H9 (cell line): ENCODE results near the gene TDRD1. TPM values are rescaled to one million over a fixed set of nuclear protein-coding genes. Genes with fewer than 3 reads are reported as not detected.

ENCODE experiments used
- DNase-seq: peaks from one replicate; pipeline ENCODE4 v3.0.0-alpha.2; 2017
- H2AFZ ChIP-seq: one replicate; pipeline ENCODE4 v1.6.1; 2013; ENCODE audit warnings: mild to moderate bottlenecking, low read length, control low read depth, moderate library complexity
- H2AK5ac ChIP-seq: 2 replicates; pipeline ENCODE4 v1.6.1; 2013; ENCODE audit warnings: low read length, control low read depth, mixed read lengths; ENCODE audit not compliant: insufficient read length
- H2BK120ac ChIP-seq: one replicate; pipeline ENCODE4 v1.6.1; 2013; ENCODE audit warnings: low read depth, mild to moderate bottlenecking, low read length, control low read depth, inconsistent platforms; ENCODE audit not compliant: poor library complexity, severe bottlenecking
- H2BK12ac ChIP-seq: 2 replicates; pipeline ENCODE4 v1.6.1; 2013; ENCODE audit warnings: low read length, control low read depth, mixed read lengths, low read depth; ENCODE audit not compliant: insufficient read length
- H2BK15ac ChIP-seq: 2 replicates; pipeline ENCODE4 v1.6.1; 2013; ENCODE audit warnings: low read depth, low read length, control low read depth
- H2BK20ac ChIP-seq: one replicate; pipeline ENCODE4 v1.6.1; 2013; ENCODE audit warnings: low read depth, mild to moderate bottlenecking, low read length, control low read depth, inconsistent platforms; ENCODE audit not compliant: poor library complexity, severe bottlenecking
- H2BK5ac ChIP-seq: 2 replicates; pipeline ENCODE4 v1.6.1; 2013; ENCODE audit warnings: low read length, control low read depth, mixed read lengths; ENCODE audit not compliant: insufficient read length
- H3K14ac ChIP-seq: 2 replicates; pipeline ENCODE4 v1.6.1; 2013; ENCODE audit warnings: low read length, control low read depth; ENCODE audit not compliant: insufficient read depth
- H3K18ac ChIP-seq: 2 replicates; pipeline ENCODE4 v1.6.1; 2013; ENCODE audit warnings: low read depth, mild to moderate bottlenecking, mixed read lengths, low read length, control low read depth; ENCODE audit not compliant: insufficient read length
- H3K23ac ChIP-seq: 2 replicates; pipeline ENCODE4 v1.6.1; 2013; ENCODE audit warnings: low read length, control low read depth, mixed read lengths, low read depth; ENCODE audit not compliant: insufficient read length
- H3K23me2 ChIP-seq: 2 replicates; pipeline ENCODE4 v1.6.1; 2013; ENCODE audit warnings: low read depth, mild to moderate bottlenecking, mixed read lengths, low read length, control low read depth; ENCODE audit not compliant: insufficient read length, poor library complexity, severe bottlenecking
- H3K27ac ChIP-seq: 2 replicates; pipeline ENCODE4 v1.5.1; 2013; ENCODE audit warnings: low read length, control low read depth, mixed read lengths, low read depth; ENCODE audit not compliant: insufficient read length
- H3K27me3 ChIP-seq: 2 replicates; pipeline ENCODE4 v1.6.1; 2013; ENCODE audit warnings: low read length, control low read depth, inconsistent platforms; ENCODE audit not compliant: insufficient read depth
- H3K4ac ChIP-seq: 2 replicates; pipeline ENCODE4 v1.6.1; 2013; ENCODE audit warnings: low read depth, mild to moderate bottlenecking, control low read depth, inconsistent platforms, low read length, moderate library complexity
- H3K4me1 ChIP-seq: 2 replicates; pipeline ENCODE4 v1.6.1; 2013; ENCODE audit warnings: low read length, control low read depth, inconsistent platforms; ENCODE audit not compliant: insufficient read depth
- H3K4me2 ChIP-seq: 2 replicates; pipeline ENCODE4 v1.6.1; 2013; ENCODE audit warnings: low read length, control low read depth, mixed read lengths; ENCODE audit not compliant: insufficient read length, insufficient read depth
- H3K56ac ChIP-seq: 2 replicates; pipeline ENCODE4 v1.6.1; 2013; ENCODE audit warnings: low read depth, mild to moderate bottlenecking, mixed read lengths, low read length, control low read depth; ENCODE audit not compliant: insufficient read length
- H3K79me1 ChIP-seq: 2 replicates; pipeline ENCODE4 v1.6.1; 2013; ENCODE audit warnings: low read depth, mild to moderate bottlenecking, moderate library complexity, low read length, control low read depth, inconsistent platforms; ENCODE audit not compliant: insufficient read depth, poor library complexity, severe bottlenecking
- H3K79me2 ChIP-seq: 2 replicates; pipeline ENCODE4 v1.6.1; 2013; ENCODE audit warnings: low read length, control low read depth, inconsistent platforms; ENCODE audit not compliant: insufficient read depth
- H3K9ac ChIP-seq: 2 replicates; pipeline ENCODE4 v1.6.1; 2013; ENCODE audit warnings: low read length, control low read depth, mixed read lengths; ENCODE audit not compliant: insufficient read length; ENCODE audit errors: extremely low read depth
- H3K9me3 ChIP-seq: one replicate; pipeline ENCODE4 v1.6.1; 2013; ENCODE audit warnings: low read depth, low read length, inconsistent platforms; ENCODE audit not compliant: control insufficient read depth
- H3T11ph ChIP-seq: one replicate; pipeline ENCODE4 v1.6.1; 2013; ENCODE audit warnings: mild to moderate bottlenecking, low read length, control low read depth, inconsistent platforms
- H4K20me1 ChIP-seq: one replicate; pipeline ENCODE4 v1.6.1; 2013; ENCODE audit not compliant: control insufficient read depth, insufficient read length, insufficient read depth
- H4K5ac ChIP-seq: 2 replicates; pipeline ENCODE4 v1.6.1; 2013; ENCODE audit warnings: low read depth, mild to moderate bottlenecking, mixed read lengths, low read length, control low read depth; ENCODE audit not compliant: insufficient read length
- H4K8ac ChIP-seq: replicated peaks from 2 replicates; pipeline ENCODE4 v1.6.1; 2013; ENCODE audit warnings: low read length, control low read depth, mixed read lengths, low read depth; ENCODE audit not compliant: insufficient read length
- H4K91ac ChIP-seq: 2 replicates; pipeline ENCODE4 v1.6.1; 2013; ENCODE audit warnings: low read depth, mild to moderate bottlenecking, moderate library complexity, mixed read lengths, low read length, control low read depth; ENCODE audit not compliant: insufficient read length
- H3K27ac Mint-ChIP-seq, 3 experiments: 2 replicates in 2 of 3; 3 replicates in 1 of 3; pipeline ENCODE4 v1.8.0; 2020 to 2021; ENCODE audit warnings: mixed read lengths in 3 of 3, mild to moderate bottlenecking in 1 of 3, moderate library complexity in 1 of 3
- H3K27me3 Mint-ChIP-seq: 2 replicates; pipeline ENCODE4 v1.8.0; 2021; ENCODE audit warnings: low read depth, mild to moderate bottlenecking, moderate library complexity, mixed read lengths
- H3K36me3 Mint-ChIP-seq, 3 experiments: 2 replicates in 2 of 3; 3 replicates in 1 of 3; pipeline ENCODE4 v1.8.0; 2020 to 2021; ENCODE audit warnings: low read depth in 3 of 3, mixed read lengths in 3 of 3; ENCODE audit not compliant: insufficient read depth in 1 of 3
- H3K4me1 Mint-ChIP-seq, 2 experiments: 2 replicates each; pipeline ENCODE4 v1.8.0; 2020; ENCODE audit warnings: mixed read lengths in 2 of 2
- H3K4me3 Mint-ChIP-seq, 2 experiments: 2 replicates in 1 of 2; 3 replicates in 1 of 2; pipeline ENCODE4 v1.8.0; 2020 to 2021; ENCODE audit warnings: mild to moderate bottlenecking in 2 of 2, mixed read lengths in 2 of 2, moderate library complexity in 1 of 2
- H3K9me3 Mint-ChIP-seq, 2 experiments: 2 replicates in 1 of 2; 3 replicates in 1 of 2; pipeline ENCODE4 v1.8.0; 2020; ENCODE audit warnings: mild to moderate bottlenecking in 2 of 2, mixed read lengths in 2 of 2, moderate library complexity in 1 of 2
- WGBS: extraction: QIAGEN DNeasy Blood & Tissue Kit; methylation state at CpG from one replicate; pipeline ENCODE4 v1.1.7; 2013; ENCODE audit warnings: missing lambda C conversion rate, low lambda C conversion rate, mixed read lengths; ENCODE audit not compliant: insufficient read length; ENCODE audit errors: extremely low coverage; 5-methylcytosine and 5-hydroxymethylcytosine counted together
- total RNA-seq: library from RNA; stranded (reverse); gene quantifications from 2 replicates; pipeline ENCODE4 v1.2.1, GENCODE V29; 2021
- TF ChIP-seq, protein P1 (sequence below): fragments of 200-600 bp; sonication (generic); conservative IDR thresholded peaks from 3 replicates; pipeline ENCODE4 v1.8.0; 2021; ENCODE audit warnings: antibody characterized with exemption, mild to moderate bottlenecking

The TDRD1 gene
- total RNA-seq, 1 experiment from 2014 or later: 0.15 TPM

GRCh38 chr10:114258274-114258840 lies 79.2 kb downstream of the TDRD1 start:
- no peak overlapping the region for H2BK12ac ChIP-seq
- no peaks in the 10 kb centered on the region for H3K79me1 ChIP-seq
- no peaks in the 10 kb centered on the region for H3K79me2 ChIP-seq
- no peak overlapping the region for H4K8ac ChIP-seq
- H3K4me1 ChIP-seq: no peaks in the 10 kb centered on the region; the same call in 1 of the 2 replicates
- no peak overlapping the region for H3K23ac ChIP-seq
- no peak overlapping the region for H4K5ac ChIP-seq
- no peak overlapping the region for H2BK15ac ChIP-seq
- H3K9me3 Mint-ChIP-seq: peaks cover 4 to 8% of the 10 kb centered on the region in 2 experiments
- no CpG with 5 or more reads among the region's 5 CpGs for WGBS
- H2AFZ ChIP-seq: no peak overlapping the region
- H3K4me2 ChIP-seq: no peak overlapping the region
- no peak overlapping the region for H3K56ac ChIP-seq
- H3K9me3 ChIP-seq: no peaks in the 10 kb centered on the region
- H2BK5ac ChIP-seq: no peak overlapping the region
- H2BK20ac ChIP-seq: no peak overlapping the region
- H3T11ph ChIP-seq: no peak overlapping the region
- H4K20me1 ChIP-seq: no peaks in the 10 kb centered on the region
- H3K27ac ChIP-seq: no peak overlapping the region
- H3K4ac ChIP-seq: no peak overlapping the region
- H3K9ac ChIP-seq: no peak overlapping the region
- no peak overlapping the region for H3K4me3 Mint-ChIP-seq
- H3K23me2 ChIP-seq: no peaks in the 10 kb centered on the region
- no peaks in the 10 kb centered on the region for H3K27me3 ChIP-seq
- H2AK5ac ChIP-seq: no peak overlapping the region
- H3K14ac ChIP-seq: no peak overlapping the region
- H3K36me3 Mint-ChIP-seq: peaks cover 7 to 16% (median 10%) of the 10 kb centered on the region in 3 experiments
- no peak overlapping the region for H3K18ac ChIP-seq
- H3K27ac Mint-ChIP-seq: no peak overlapping the region; a peak in 1 of 7 replicates
- H3K27me3 Mint-ChIP-seq: no peaks in the 10 kb centered on the region; the same call in 1 of the 2 replicates
- no peak overlapping the region for H2BK120ac ChIP-seq
- DNase-seq: no peak
- no peak overlapping the region for H4K91ac ChIP-seq
- peaks cover 19% of the 10 kb centered on the region in 2 experiments for H3K4me1 Mint-ChIP-seq
- TF ChIP-seq, protein P1, sequence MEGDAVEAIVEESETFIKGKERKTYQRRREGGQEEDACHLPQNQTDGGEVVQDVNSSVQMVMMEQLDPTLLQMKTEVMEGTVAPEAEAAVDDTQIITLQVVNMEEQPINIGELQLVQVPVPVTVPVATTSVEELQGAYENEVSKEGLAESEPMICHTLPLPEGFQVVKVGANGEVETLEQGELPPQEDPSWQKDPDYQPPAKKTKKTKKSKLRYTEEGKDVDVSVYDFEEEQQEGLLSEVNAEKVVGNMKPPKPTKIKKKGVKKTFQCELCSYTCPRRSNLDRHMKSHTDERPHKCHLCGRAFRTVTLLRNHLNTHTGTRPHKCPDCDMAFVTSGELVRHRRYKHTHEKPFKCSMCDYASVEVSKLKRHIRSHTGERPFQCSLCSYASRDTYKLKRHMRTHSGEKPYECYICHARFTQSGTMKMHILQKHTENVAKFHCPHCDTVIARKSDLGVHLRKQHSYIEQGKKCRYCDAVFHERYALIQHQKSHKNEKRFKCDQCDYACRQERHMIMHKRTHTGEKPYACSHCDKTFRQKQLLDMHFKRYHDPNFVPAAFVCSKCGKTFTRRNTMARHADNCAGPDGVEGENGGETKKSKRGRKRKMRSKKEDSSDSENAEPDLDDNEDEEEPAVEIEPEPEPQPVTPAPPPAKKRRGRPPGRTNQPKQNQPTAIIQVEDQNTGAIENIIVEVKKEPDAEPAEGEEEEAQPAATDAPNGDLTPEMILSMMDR: no peak
